ENCODE results near the gene POLDIP2.

POLDIP2 gene

GRCh38 chr17:28357061-28357900 is at the start of gene POLDIP2:
TSS of gene POLDIP2 (minus strand) at chr17:28357527. CDS start at chr17:28357448, 79 bp downstream.
- H3K27ac ChIP-seq (ENCODE audit: low read depth, low read length): peak within 1 kb of the TSS; percentile 94
- H3K36me3 ChIP-seq (ENCODE audit: insufficient read depth, low read length): peaks cover 52% of the 10 kb centered on the region
- H3K9ac ChIP-seq (ENCODE audit: low read length): peak within 1 kb of the TSS; percentile 79

GRCh38 chr17:28406473-28406814 is 49.1 kb upstream of the POLDIP2 start:
- no peaks in the 10 kb centered on the region for H3K27me3 ChIP-seq (ENCODE audit: control insufficient read depth in 1 of 2, insufficient read depth in 2 of 2, low read length in 2 of 2)
- peak overlapping the region; percentile 81 to 82 for H3K4me3 ChIP-seq (ENCODE audit: low read depth in 1 of 2, low read length in 2 of 2)
- peaks cover 19% of the 10 kb centered on the region for H3K4me1 ChIP-seq (ENCODE audit: insufficient read depth, low read length)
- H3K9ac ChIP-seq (ENCODE audit: low read length): no peak overlapping the region
- peaks cover 13% of the 10 kb centered on the region for H3K36me3 ChIP-seq (ENCODE audit: insufficient read depth, low read length)
- H3K9me3 ChIP-seq (ENCODE audit: low read length): no peaks in the 10 kb centered on the region
- no peak overlapping the region for H3K27ac ChIP-seq (ENCODE audit: low read depth, low read length)

More at GRCh38 chr17:28357061-28357900, at the start of gene POLDIP2:
- Histone ChIP-seq H3K4me3 (ENCODE audit: low read depth in 1 of 2, low read length in 2 of 2) (peak within 1 kb of the TSS; percentile 82 to 94), H3K4me1 (ENCODE audit: insufficient read depth, low read length) (peaks cover 25% of the 10 kb centered on the region), H3K9me3 (ENCODE audit: low read length) (no peaks in the 10 kb centered on the region), H3K27me3 (ENCODE audit: control insufficient read depth in 1 of 2, insufficient read depth in 2 of 2, low read length in 2 of 2) (no peaks in the 10 kb centered on the region)

- peak within 1 kb of the TSS; percentile 55 for H3K27ac ChIP-seq (ENCODE audit: low read depth, low read length)
- peaks cover 19% of the 10 kb centered on the region for H3K4me1 ChIP-seq (ENCODE audit: insufficient read depth, low read length)
- peaks cover 13% of the 10 kb centered on the region for H3K36me3 ChIP-seq (ENCODE audit: insufficient read depth, low read length)
Observed at GRCh38 chr17:28405632-28406472, 48.5 kb upstream of the POLDIP2 start, which contains the start of gene SLC46A1. TSS of gene SLC46A1 (minus strand) at chr17:28406212. CDS start at chr17:28406114, 98 bp downstream.

GRCh38 chr17:28404812-28405570 is 47.7 kb upstream of the POLDIP2 start:
- no peak overlapping the region for H3K27ac ChIP-seq (ENCODE audit: low read depth, low read length)
- H3K9me3 ChIP-seq (ENCODE audit: low read length): no peaks in the 10 kb centered on the region
- no peaks in the 10 kb centered on the region for H3K27me3 ChIP-seq (ENCODE audit: control insufficient read depth in 1 of 2, insufficient read depth in 2 of 2, low read length in 2 of 2)
- no peak overlapping the region for H3K9ac ChIP-seq (ENCODE audit: low read length)
- peaks cover 13% of the 10 kb centered on the region for H3K36me3 ChIP-seq (ENCODE audit: insufficient read depth, low read length)
- peak overlapping the region; percentile 81 to 82 for H3K4me3 ChIP-seq (ENCODE audit: low read depth in 1 of 2, low read length in 2 of 2)
- H3K4me1 ChIP-seq (ENCODE audit: insufficient read depth, low read length): peaks cover 19% of the 10 kb centered on the region

More at GRCh38 chr17:28405632-28406472, 48.5 kb upstream of the POLDIP2 start, which contains the start of gene SLC46A1:
- H3K9me3 ChIP-seq (ENCODE audit: low read length): no peaks in the 10 kb centered on the region
- no peaks in the 10 kb centered on the region for H3K27me3 ChIP-seq (ENCODE audit: control insufficient read depth in 1 of 2, insufficient read depth in 2 of 2, low read length in 2 of 2)
- H3K4me3 ChIP-seq (ENCODE audit: low read depth in 1 of 2, low read length in 2 of 2): peak within 1 kb of the TSS; percentile 81 to 82
- no peak within 1 kb of the TSS for H3K9ac ChIP-seq (ENCODE audit: low read length)

- no peak overlapping the region for H3K27ac ChIP-seq (ENCODE audit: low read depth, low read length)
- H3K4me3 ChIP-seq (ENCODE audit: low read depth in 1 of 2, low read length in 2 of 2): no peak overlapping the region
- H3K4me1 ChIP-seq (ENCODE audit: insufficient read depth, low read length): peaks cover 19% of the 10 kb centered on the region
- no peaks in the 10 kb centered on the region for H3K9me3 ChIP-seq (ENCODE audit: low read length)
- H3K27me3 ChIP-seq (ENCODE audit: control insufficient read depth in 1 of 2, insufficient read depth in 2 of 2, low read length in 2 of 2): no peaks in the 10 kb centered on the region
- peaks cover 15% of the 10 kb centered on the region for H3K36me3 ChIP-seq (ENCODE audit: insufficient read depth, low read length)
- H3K9ac ChIP-seq (ENCODE audit: low read length): no peak overlapping the region
Observed at GRCh38 chr17:28404461-28404811, 47.1 kb upstream of the POLDIP2 start.

GRCh38 chr17:28404007-28404406 is 46.7 kb upstream of the POLDIP2 start:
- no peaks in the 10 kb centered on the region for H3K9me3 ChIP-seq (ENCODE audit: low read length)
- no peak overlapping the region for H3K4me3 ChIP-seq (ENCODE audit: low read depth in 1 of 2, low read length in 2 of 2)
- no peak overlapping the region for H3K9ac ChIP-seq (ENCODE audit: low read length)
- H3K36me3 ChIP-seq (ENCODE audit: insufficient read depth, low read length): peaks cover 20% of the 10 kb centered on the region
- no peak overlapping the region for H3K27ac ChIP-seq (ENCODE audit: low read depth, low read length)
- no peaks in the 10 kb centered on the region for H3K27me3 ChIP-seq (ENCODE audit: control insufficient read depth in 1 of 2, insufficient read depth in 2 of 2, low read length in 2 of 2)
- peaks cover 19% of the 10 kb centered on the region for H3K4me1 ChIP-seq (ENCODE audit: insufficient read depth, low read length)

- Histone ChIP-seq H3K9me3 (ENCODE audit: low read length) (no peaks in the 10 kb centered on the region), H3K27me3 (ENCODE audit: control insufficient read depth in 1 of 2, insufficient read depth in 2 of 2, low read length in 2 of 2) (no peaks in the 10 kb centered on the region), H3K27ac (ENCODE audit: low read depth, low read length) (no peak overlapping the region), H3K4me3 (ENCODE audit: low read depth in 1 of 2, low read length in 2 of 2) (no peak overlapping the region), H3K9ac (ENCODE audit: low read length) (no peak overlapping the region), H3K36me3 (ENCODE audit: insufficient read depth, low read length) (peaks cover 30% of the 10 kb centered on the region), H3K4me1 (ENCODE audit: insufficient read depth, low read length) (peaks cover 19% of the 10 kb centered on the region)
Observed at GRCh38 chr17:28402844-28403243, 45.5 kb upstream of the POLDIP2 start.

GRCh38 chr17:28402224-28402630 is 44.9 kb upstream of the POLDIP2 start:
- peaks cover 31% of the 10 kb centered on the region for H3K36me3 ChIP-seq (ENCODE audit: insufficient read depth, low read length)

GRCh38 chr17:28399808-28400207 is 42.5 kb upstream of the POLDIP2 start:
- H3K9me3 ChIP-seq (ENCODE audit: low read length): no peaks in the 10 kb centered on the region
- H3K9ac ChIP-seq (ENCODE audit: low read length): no peak overlapping the region
- no peak overlapping the region for H3K4me3 ChIP-seq (ENCODE audit: low read depth in 1 of 2, low read length in 2 of 2)
- no peak overlapping the region for H3K27ac ChIP-seq (ENCODE audit: low read depth, low read length)
- peaks cover 45% of the 10 kb centered on the region for H3K36me3 ChIP-seq (ENCODE audit: insufficient read depth, low read length)
- no peaks in the 10 kb centered on the region for H3K27me3 ChIP-seq (ENCODE audit: control insufficient read depth in 1 of 2, insufficient read depth in 2 of 2, low read length in 2 of 2)
- peaks cover 6% of the 10 kb centered on the region for H3K4me1 ChIP-seq (ENCODE audit: insufficient read depth, low read length)

More at GRCh38 chr17:28402224-28402630, 44.9 kb upstream of the POLDIP2 start:
- Histone ChIP-seq H3K27me3 (ENCODE audit: control insufficient read depth in 1 of 2, insufficient read depth in 2 of 2, low read length in 2 of 2) (no peaks in the 10 kb centered on the region), H3K9ac (ENCODE audit: low read length) (no peak overlapping the region), H3K9me3 (ENCODE audit: low read length) (no peaks in the 10 kb centered on the region), H3K4me3 (ENCODE audit: low read depth in 1 of 2, low read length in 2 of 2) (no peak overlapping the region), H3K27ac (ENCODE audit: low read depth, low read length) (no peak overlapping the region), H3K4me1 (ENCODE audit: insufficient read depth, low read length) (peaks cover 19% of the 10 kb centered on the region)

GRCh38 chr17:28398280-28398981 is 41.1 kb upstream of the POLDIP2 start:
- H3K4me1 ChIP-seq (ENCODE audit: insufficient read depth, low read length): no peaks in the 10 kb centered on the region
- H3K27me3 ChIP-seq (ENCODE audit: control insufficient read depth in 1 of 2, insufficient read depth in 2 of 2, low read length in 2 of 2): no peaks in the 10 kb centered on the region
- H3K9ac ChIP-seq (ENCODE audit: low read length): no peak overlapping the region
- no peaks in the 10 kb centered on the region for H3K9me3 ChIP-seq (ENCODE audit: low read length)
- H3K27ac ChIP-seq (ENCODE audit: low read depth, low read length): no peak overlapping the region
- no peak overlapping the region for H3K4me3 ChIP-seq (ENCODE audit: low read depth in 1 of 2, low read length in 2 of 2)
- H3K36me3 ChIP-seq (ENCODE audit: insufficient read depth, low read length): peaks cover 55% of the 10 kb centered on the region
